Neural progenitor cell (in vitro differentiated cells): ENCODE results near the gene BEND7. TPM values are rescaled to one million over a fixed set of nuclear protein-coding genes. Genes with fewer than 3 reads are reported as not detected.

Source experiments
- DNase-seq: peaks from one replicate; pipeline ENCODE4 v3.0.0-alpha.2; 2016; ENCODE audit warnings: low spot score
- H2AFZ ChIP-seq: fragments of 200-600 bp; sonication (generic); replicated peaks from 2 replicates; pipeline ENCODE4 v1.6.1; 2016; ENCODE audit warnings: antibody characterized with exemption
- H3F3A ChIP-seq: fragments of 200-600 bp; sonication (generic); 2 replicates; pipeline ENCODE4 v1.6.1; 2016; ENCODE audit warnings: antibody characterized with exemption, low read depth
- H3K27ac ChIP-seq: fragments of 200-600 bp; sonication (generic); 2 replicates; pipeline ENCODE4 v1.5.1; 2016; ENCODE audit warnings: mild to moderate bottlenecking
- H3K27me3 ChIP-seq: fragments of 200-600 bp; sonication (generic); 2 replicates; pipeline ENCODE4 v1.6.1; 2016; ENCODE audit warnings: mild to moderate bottlenecking, moderate library complexity
- H3K36me3 ChIP-seq: fragments of 200-600 bp; sonication (generic); 2 replicates; pipeline ENCODE4 v1.5.1; 2016
- H3K4me1 ChIP-seq: fragments of 200-600 bp; sonication (generic); 2 replicates; pipeline ENCODE4 v1.6.1; 2016; ENCODE audit warnings: mixed run types
- H3K4me2 ChIP-seq: fragments of 200-600 bp; sonication (generic); 2 replicates; pipeline ENCODE4 v1.6.1; 2016
- H3K4me3 ChIP-seq: fragments of 200-600 bp; sonication (generic); 2 replicates; pipeline ENCODE4 v1.5.1; 2016
- H3K79me2 ChIP-seq: fragments of 200-600 bp; sonication (generic); 2 replicates; pipeline ENCODE4 v1.6.1; 2016; ENCODE audit warnings: low read depth
- H3K9ac ChIP-seq: fragments of 200-600 bp; sonication (generic); 2 replicates; pipeline ENCODE4 v1.6.1; 2016
- H3K9me3 ChIP-seq: fragments of 200-600 bp; sonication (generic); 2 replicates; pipeline ENCODE4 v1.5.1; 2016; ENCODE audit warnings: low read depth
- H4K20me1 ChIP-seq: fragments of 200-600 bp; sonication (generic); 2 replicates; pipeline ENCODE4 v1.6.1; 2016; ENCODE audit warnings: low read depth
- H3K27ac Mint-ChIP-seq: 3 replicates; pipeline ENCODE4 v1.8.0; 2021; ENCODE audit warnings: mixed read lengths
- H3K27me3 Mint-ChIP-seq: 2 replicates; pipeline ENCODE4 v1.8.0; 2022; ENCODE audit warnings: low read depth, mild to moderate bottlenecking, inconsistent platforms, moderate library complexity, mixed read lengths; ENCODE audit not compliant: insufficient read depth
- H3K36me3 Mint-ChIP-seq: 3 replicates; pipeline ENCODE4 v1.8.0; 2021; ENCODE audit warnings: mixed read lengths
- H3K4me1 Mint-ChIP-seq: 3 replicates; pipeline ENCODE4 v1.8.0; 2021; ENCODE audit warnings: mixed read lengths
- H3K4me3 Mint-ChIP-seq: 3 replicates; pipeline ENCODE4 v1.8.0; 2021; ENCODE audit warnings: mild to moderate bottlenecking, moderate library complexity, mixed read lengths
- H3K9me3 Mint-ChIP-seq: 3 replicates; pipeline ENCODE4 v1.8.0; 2020; ENCODE audit warnings: mixed read lengths
- CTCF ChIP-seq: fragments of 200-600 bp; sonication (generic); IDR thresholded peaks from 2 replicates; pipeline ENCODE4 v1.5.1; 2017; ENCODE audit warnings: antibody characterized with exemption, mild to moderate bottlenecking
- EZH2 ChIP-seq: fragments of 200-600 bp; sonication (generic); IDR thresholded peaks from 2 replicates; pipeline ENCODE4 v1.6.1; 2017; ENCODE audit warnings: antibody characterized with exemption, mild to moderate bottlenecking, moderate library complexity
- EZH2phosphoT487 ChIP-seq: fragments of 200-600 bp; sonication (generic); IDR thresholded peaks from 2 replicates; pipeline ENCODE4 v1.6.1; 2017; ENCODE audit warnings: antibody characterized with exemption
- total RNA-seq: library from RNA; depleted of rRNA; stranded (reverse); fragments of >200 nt; gene quantifications from 2 replicates; pipeline ENCODE4 v1.2.3, GENCODE V29; 2015; ENCODE audit warnings: low replicate concordance

Gene BEND7
- total RNA-seq, 1 donor from 2014 or later: 7.5 TPM

- TF ChIP-seq EZH2: no peak
- no peak for TF ChIP-seq CTCF
- no peak for TF ChIP-seq EZH2phosphoT487
- H4K20me1 ChIP-seq: no peaks in the 10 kb centered on the region
- peaks cover 4% of the 10 kb centered on the region for H3K4me1 ChIP-seq
- no peak overlapping the region for H2AFZ ChIP-seq
- Mint-ChIP-seq H3K27me3 (peaks cover 2% of the 10 kb centered on the region), H3K4me1 (peaks cover 2% of the 10 kb centered on the region), H3K9me3 (no peaks in the 10 kb centered on the region), H3K4me3 (no peak overlapping the region), H3K36me3 (peaks cover 9% of the 10 kb centered on the region), H3K27ac (no peak overlapping the region)
- no peak overlapping the region for H3K4me2 ChIP-seq
- no peaks in the 10 kb centered on the region for H3K9me3 ChIP-seq
- DNase-seq: no peak
- H3K4me3 ChIP-seq: no peak overlapping the region
- no peak overlapping the region for H3K9ac ChIP-seq
- H3K36me3 ChIP-seq: no peaks in the 10 kb centered on the region
- no peaks in the 10 kb centered on the region for H3K79me2 ChIP-seq
- no peak overlapping the region for H3K27ac ChIP-seq
- H3F3A ChIP-seq: no peaks in the 10 kb centered on the region
- no peaks in the 10 kb centered on the region for H3K27me3 ChIP-seq
These were observed 66.3 kb downstream of the BEND7 start for GRCh38 chr10:13462551-13462950.

GRCh38 chr10:13458687-13459012 lies 70.2 kb downstream of the BEND7 start:
- Histone ChIP-seq H3K27me3 (no peaks in the 10 kb centered on the region), H3F3A (no peaks in the 10 kb centered on the region), H3K4me1 (peaks cover 4% of the 10 kb centered on the region), H3K4me3 (no peak overlapping the region), H3K36me3 (no peaks in the 10 kb centered on the region), H2AFZ (no peak overlapping the region), H3K27ac (no peak overlapping the region), H3K9me3 (no peaks in the 10 kb centered on the region), H3K9ac (no peak overlapping the region), H3K79me2 (no peaks in the 10 kb centered on the region), H3K4me2 (no peak overlapping the region), H4K20me1 (no peaks in the 10 kb centered on the region)
- H3K36me3 Mint-ChIP-seq: peaks cover 9% of the 10 kb centered on the region
- H3K27ac Mint-ChIP-seq: no peak overlapping the region
- H3K27me3 Mint-ChIP-seq: peaks cover 5% of the 10 kb centered on the region
- no peak for TF ChIP-seq EZH2
- TF ChIP-seq CTCF: no peak
- no peak for TF ChIP-seq EZH2phosphoT487
- DNase-seq: no peak
- H3K9me3 Mint-ChIP-seq: no peaks in the 10 kb centered on the region
- H3K4me1 Mint-ChIP-seq: peaks cover 5% of the 10 kb centered on the region
- H3K4me3 Mint-ChIP-seq: no peak overlapping the region

GRCh38 chr10:13457958-13458686 lies 70.7 kb downstream of the BEND7 start:
- no peaks in the 10 kb centered on the region for H3K27me3 ChIP-seq
- H3K36me3 ChIP-seq: no peaks in the 10 kb centered on the region
- peaks cover 4% of the 10 kb centered on the region for H3K27me3 Mint-ChIP-seq
- no peaks in the 10 kb centered on the region for H3F3A ChIP-seq
- TF ChIP-seq CTCF: no peak
- no peak for TF ChIP-seq EZH2phosphoT487
- no peak for TF ChIP-seq EZH2
- DNase-seq: no peak
- H3K4me3 Mint-ChIP-seq: no peak overlapping the region
- peaks cover 7% of the 10 kb centered on the region for H3K4me1 Mint-ChIP-seq
- H3K9ac ChIP-seq: no peak overlapping the region
- no peak overlapping the region for H3K4me2 ChIP-seq
- H3K36me3 Mint-ChIP-seq: peaks cover 8% of the 10 kb centered on the region
- no peaks in the 10 kb centered on the region for H3K9me3 Mint-ChIP-seq
- H4K20me1 ChIP-seq: no peaks in the 10 kb centered on the region
- H2AFZ ChIP-seq: no peak overlapping the region
- H3K4me1 ChIP-seq: peaks cover 6% of the 10 kb centered on the region
- no peak overlapping the region for H3K27ac ChIP-seq
- H3K79me2 ChIP-seq: no peaks in the 10 kb centered on the region
- no peaks in the 10 kb centered on the region for H3K9me3 ChIP-seq
- H3K27ac Mint-ChIP-seq: no peak overlapping the region
- no peak overlapping the region for H3K4me3 ChIP-seq
